Measurements from ENCODE around the gene SCNN1G. TPM values are rescaled to one million over a fixed set of nuclear protein-coding genes. Genes with fewer than 3 reads are reported as not detected.

SCNN1G gene
- total and polyA plus RNA-seq, 2 donors (not counting 1 experiment from before 2014, with no cell fraction given) = not detected

DNA sequence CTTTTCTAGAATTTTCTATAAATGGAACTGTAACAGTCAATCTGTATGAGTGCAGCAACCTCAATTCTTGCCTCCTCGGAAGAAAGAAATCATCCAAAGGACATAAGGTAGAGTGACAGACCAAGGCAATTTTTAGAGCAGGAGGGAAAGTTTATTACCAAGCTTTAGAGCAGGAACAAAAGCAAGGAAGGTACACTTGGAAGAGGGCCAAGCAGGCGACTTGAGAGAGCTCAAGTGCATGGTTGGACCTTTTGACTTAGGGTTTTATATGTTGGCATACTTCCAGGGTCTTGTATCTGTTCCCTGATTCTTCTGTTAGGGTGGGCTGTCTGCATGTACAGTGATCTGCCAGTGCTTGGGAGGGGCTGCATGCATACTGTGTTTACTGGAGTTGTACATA lies 50.3 kb downstream of the SCNN1G start:
- TF ChIP-seq, protein P1, sequence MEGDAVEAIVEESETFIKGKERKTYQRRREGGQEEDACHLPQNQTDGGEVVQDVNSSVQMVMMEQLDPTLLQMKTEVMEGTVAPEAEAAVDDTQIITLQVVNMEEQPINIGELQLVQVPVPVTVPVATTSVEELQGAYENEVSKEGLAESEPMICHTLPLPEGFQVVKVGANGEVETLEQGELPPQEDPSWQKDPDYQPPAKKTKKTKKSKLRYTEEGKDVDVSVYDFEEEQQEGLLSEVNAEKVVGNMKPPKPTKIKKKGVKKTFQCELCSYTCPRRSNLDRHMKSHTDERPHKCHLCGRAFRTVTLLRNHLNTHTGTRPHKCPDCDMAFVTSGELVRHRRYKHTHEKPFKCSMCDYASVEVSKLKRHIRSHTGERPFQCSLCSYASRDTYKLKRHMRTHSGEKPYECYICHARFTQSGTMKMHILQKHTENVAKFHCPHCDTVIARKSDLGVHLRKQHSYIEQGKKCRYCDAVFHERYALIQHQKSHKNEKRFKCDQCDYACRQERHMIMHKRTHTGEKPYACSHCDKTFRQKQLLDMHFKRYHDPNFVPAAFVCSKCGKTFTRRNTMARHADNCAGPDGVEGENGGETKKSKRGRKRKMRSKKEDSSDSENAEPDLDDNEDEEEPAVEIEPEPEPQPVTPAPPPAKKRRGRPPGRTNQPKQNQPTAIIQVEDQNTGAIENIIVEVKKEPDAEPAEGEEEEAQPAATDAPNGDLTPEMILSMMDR (conservative IDR thresholded peaks at IDR 0.05 in 1 of 2, IDR thresholded peaks at IDR 0.05 in 1 of 2; ENCODE audit: low read depth in 1 of 2, low read length in 2 of 2) = no peak
- TF ChIP-seq EZH2 (IDR thresholded peaks at IDR 0.05; ENCODE audit: low read length, missing control alignments) = no peak
- H3K4me2 ChIP-seq (ENCODE audit: extremely low read depth, insufficient read depth, low read length) = no peak overlapping the region
- H3K79me2 ChIP-seq (ENCODE audit: control insufficient read depth, insufficient read depth, low read length) = no peaks in the 10 kb centered on the region

GRCh38 chr16:23235176-23235575 lies 52.6 kb downstream of the SCNN1G start:
- Histone ChIP-seq H3K27me3 (ENCODE audit: control insufficient read depth, insufficient read depth, low read length) (no peaks in the 10 kb centered on the region), H3K27ac (ENCODE audit: insufficient read depth, low read length) (no peak overlapping the region), H2AFZ (ENCODE audit: low read length) (no peak overlapping the region), H3K36me3 (ENCODE audit: control insufficient read depth, insufficient read depth, low read length) (no peaks in the 10 kb centered on the region), H3K79me2 (ENCODE audit: control insufficient read depth, insufficient read depth, low read length) (no peaks in the 10 kb centered on the region), H3K9ac (ENCODE audit: insufficient read depth, low read length) (no peak overlapping the region), H3K4me1 (ENCODE audit: control insufficient read depth, extremely low read depth, insufficient read depth, low read length) (no peaks in the 10 kb centered on the region), H4K20me1 (ENCODE audit: control insufficient read depth, extremely low read depth, insufficient read depth, low read length) (no peaks in the 10 kb centered on the region), H3K4me3 (replicated peaks in 1 of 4; ENCODE audit: control extremely low read depth in 1 of 4, insufficient read depth in 1 of 4, low read depth in 3 of 4, low read length in 4 of 4) (no peak overlapping the region), H3K9me3 (ENCODE audit: control insufficient read depth, insufficient read depth, low read depth, low read length) (no peaks in the 10 kb centered on the region), H3K4me2 (ENCODE audit: extremely low read depth, insufficient read depth, low read length) (no peak overlapping the region)
- DNase-seq (ENCODE audit: low read depth in 2 of 2) = no peak
- TF ChIP-seq EZH2 (IDR thresholded peaks at IDR 0.05; ENCODE audit: low read length, missing control alignments) = no peak
- TF ChIP-seq, protein P1 (conservative IDR thresholded peaks at IDR 0.05 in 1 of 2, IDR thresholded peaks at IDR 0.05 in 1 of 2; ENCODE audit: low read depth in 1 of 2, low read length in 2 of 2) = no peak

More for the DNA sequence above, 50.3 kb downstream of the SCNN1G start:
- H3K4me3 ChIP-seq (replicated peaks in 1 of 4; ENCODE audit: control extremely low read depth in 1 of 4, insufficient read depth in 1 of 4, low read depth in 3 of 4, low read length in 4 of 4) = no peak overlapping the region
- H2AFZ ChIP-seq (ENCODE audit: low read length) = no peak overlapping the region
- no peaks in the 10 kb centered on the region for H3K27me3 ChIP-seq (ENCODE audit: control insufficient read depth, insufficient read depth, low read length)
- H3K27ac ChIP-seq (ENCODE audit: insufficient read depth, low read length) = no peak overlapping the region
- no peaks in the 10 kb centered on the region for H3K36me3 ChIP-seq (ENCODE audit: control insufficient read depth, insufficient read depth, low read length)
- H3K9me3 ChIP-seq (ENCODE audit: control insufficient read depth, insufficient read depth, low read depth, low read length) = no peaks in the 10 kb centered on the region
- H3K4me1 ChIP-seq (ENCODE audit: control insufficient read depth, extremely low read depth, insufficient read depth, low read length) = no peaks in the 10 kb centered on the region
- no peak overlapping the region for H3K9ac ChIP-seq (ENCODE audit: insufficient read depth, low read length)
- DNase-seq (ENCODE audit: low read depth in 2 of 2) = no peak
- H4K20me1 ChIP-seq (ENCODE audit: control insufficient read depth, extremely low read depth, insufficient read depth, low read length) = no peaks in the 10 kb centered on the region

DNA sequence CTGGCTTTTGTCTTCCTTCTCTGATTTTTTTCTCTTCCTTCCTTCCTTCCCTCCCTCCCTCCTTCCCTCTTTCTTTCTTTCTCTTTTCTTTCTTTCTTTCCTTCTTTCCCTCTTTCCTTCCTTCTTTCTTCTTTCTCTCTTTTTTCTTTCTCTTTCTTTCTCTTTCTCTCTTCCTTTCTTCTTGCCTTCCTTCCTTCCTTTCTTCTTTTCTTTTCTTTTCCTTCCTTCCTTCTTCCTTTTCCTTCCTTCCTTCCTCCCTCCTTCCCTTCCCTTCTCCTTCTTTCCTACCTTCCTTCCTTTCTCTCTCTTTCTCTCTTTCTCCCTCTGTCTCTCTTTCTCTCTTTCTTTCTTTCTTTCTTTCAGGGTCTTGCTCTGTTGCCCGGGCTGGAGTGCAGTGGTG lies 54.4 kb downstream of the SCNN1G start:
- Histone ChIP-seq H3K9ac (ENCODE audit: insufficient read depth, low read length) (no peak overlapping the region), H3K4me2 (ENCODE audit: extremely low read depth, insufficient read depth, low read length) (no peak overlapping the region)
- DNase-seq (ENCODE audit: low read depth in 2 of 2) = no peak

More for the DNA sequence above, 54.4 kb downstream of the SCNN1G start:
- H3K27me3 ChIP-seq (ENCODE audit: control insufficient read depth, insufficient read depth, low read length) = no peaks in the 10 kb centered on the region
- no peaks in the 10 kb centered on the region for H4K20me1 ChIP-seq (ENCODE audit: control insufficient read depth, extremely low read depth, insufficient read depth, low read length)
- no peaks in the 10 kb centered on the region for H3K9me3 ChIP-seq (ENCODE audit: control insufficient read depth, insufficient read depth, low read depth, low read length)
- no peaks in the 10 kb centered on the region for H3K36me3 ChIP-seq (ENCODE audit: control insufficient read depth, insufficient read depth, low read length)
- H3K79me2 ChIP-seq (ENCODE audit: control insufficient read depth, insufficient read depth, low read length) = no peaks in the 10 kb centered on the region
- TF ChIP-seq EZH2 (IDR thresholded peaks at IDR 0.05; ENCODE audit: low read length, missing control alignments) = no peak
- TF ChIP-seq, protein P1 (conservative IDR thresholded peaks at IDR 0.05 in 1 of 2, IDR thresholded peaks at IDR 0.05 in 1 of 2; ENCODE audit: low read depth in 1 of 2, low read length in 2 of 2) = no peak
- no peak overlapping the region for H3K27ac ChIP-seq (ENCODE audit: insufficient read depth, low read length)
- no peak overlapping the region for H3K4me3 ChIP-seq (replicated peaks in 1 of 4; ENCODE audit: control extremely low read depth in 1 of 4, insufficient read depth in 1 of 4, low read depth in 3 of 4, low read length in 4 of 4)
- H3K4me1 ChIP-seq (ENCODE audit: control insufficient read depth, extremely low read depth, insufficient read depth, low read length) = no peaks in the 10 kb centered on the region
- H2AFZ ChIP-seq (ENCODE audit: low read length) = no peak overlapping the region

All from fibroblast of lung (primary cell).